Astrocyte of the spinal cord (primary cell): ENCODE results near the gene TEDC1.

Experiments
- DNase-seq: peaks from one replicate; pipeline ENCODE4 v3.0.0; 2011; ENCODE audit warnings: low read depth, low spot score
- H3K4me3 ChIP-seq: 2 replicates; pipeline ENCODE4 v1.5.1; 2011; ENCODE audit warnings: low read depth, mild to moderate bottlenecking, low read length, moderate library complexity
- CTCF ChIP-seq: IDR thresholded peaks from 2 replicates; pipeline ENCODE4 v1.5.1; 2012; ENCODE audit warnings: low read depth, mild to moderate bottlenecking, low read length, inconsistent platforms
- in situ Hi-C: cut with HindIII; loops from 2 replicates; pipeline ENCODE4 v1.10.0; 2017; ENCODE audit warnings: low sequenced_read_pairs

Gene TEDC1

GRCh38 chr14:105466531-105467248, 24.4 kb upstream of the TEDC1 start:
- no peak for TF ChIP-seq CTCF
- DNase-seq, result no peak
- in situ Hi-C loops, result no loop called here
- no peak overlapping the region for H3K4me3 ChIP-seq

- no peak for DNase-seq
- H3K4me3 ChIP-seq, result no peak overlapping the region
- TF ChIP-seq CTCF, result no peak
- in situ Hi-C loops, result no loop called here
Measured at GRCh38 chr14:105467249-105467941, 23.7 kb upstream of the TEDC1 start.

GRCh38 chr14:105467942-105468471, 23.0 kb upstream of the TEDC1 start:
- H3K4me3 ChIP-seq, result no peak overlapping the region
- no peak for TF ChIP-seq CTCF
- in situ Hi-C loops, result no loop called here

GRCh38 chr14:105468621-105469241, 22.3 kb upstream of the TEDC1 start:
- no peak for TF ChIP-seq CTCF
- DNase-seq, result no peak
- in situ Hi-C loops, result no loop called here
- no peak overlapping the region for H3K4me3 ChIP-seq

More at GRCh38 chr14:105467942-105468471, 23.0 kb upstream of the TEDC1 start:
- no peak for DNase-seq

GRCh38 chr14:105469456-105470349, 21.3 kb upstream of the TEDC1 start:
- DNase-seq, result no peak
- TF ChIP-seq CTCF, result no peak
- no peak overlapping the region for H3K4me3 ChIP-seq
- in situ Hi-C loops, result no loop called here
